HG03097 (cell line): Measurements from ENCODE around the gene SLC48A1.

ENCODE experiments used
- ATAC-seq: cut with Tn5 transposase; IDR thresholded peaks from one replicate; pipeline ENCODE4 v1.9.1; 2021; ENCODE audit not compliant: unreplicated experiment, low FRiP score

SLC48A1 gene

DNA sequence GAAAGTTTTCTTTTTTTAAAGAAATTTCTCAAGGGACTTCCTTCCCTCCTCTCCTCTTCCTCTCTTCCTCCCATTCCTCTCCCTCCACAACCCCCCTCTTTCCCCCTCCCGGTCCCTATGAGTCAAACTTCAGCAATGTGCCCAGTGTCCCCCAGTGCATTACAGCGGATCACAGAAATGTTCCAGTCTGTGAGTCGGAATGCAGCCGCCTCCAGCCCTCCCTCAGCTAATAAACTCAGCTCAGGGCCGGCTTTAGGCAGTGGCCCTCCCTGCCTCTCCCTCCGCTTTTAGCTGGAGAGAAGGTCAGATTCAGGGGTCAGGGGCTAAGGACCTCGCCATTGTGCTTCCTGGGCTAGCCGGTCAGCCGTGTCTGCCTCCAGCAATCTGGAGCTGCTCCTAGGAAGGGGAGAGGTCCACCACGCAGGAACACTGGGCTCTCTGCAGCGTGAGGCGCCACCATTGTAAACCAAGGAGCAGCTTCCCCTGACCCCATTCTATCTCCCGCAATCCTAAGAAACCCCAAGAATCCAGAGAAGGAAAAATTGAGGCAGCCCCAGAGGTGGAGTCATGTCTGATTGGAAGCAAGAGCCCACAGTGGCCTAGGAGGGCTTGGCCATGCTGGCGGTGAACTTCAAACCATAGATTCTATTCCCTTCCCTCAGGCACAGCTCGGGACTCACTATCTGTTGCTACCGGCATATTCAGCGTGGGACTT, 47.8 kb downstream of the SLC48A1 start:
- ATAC-seq, result no peak

DNA sequence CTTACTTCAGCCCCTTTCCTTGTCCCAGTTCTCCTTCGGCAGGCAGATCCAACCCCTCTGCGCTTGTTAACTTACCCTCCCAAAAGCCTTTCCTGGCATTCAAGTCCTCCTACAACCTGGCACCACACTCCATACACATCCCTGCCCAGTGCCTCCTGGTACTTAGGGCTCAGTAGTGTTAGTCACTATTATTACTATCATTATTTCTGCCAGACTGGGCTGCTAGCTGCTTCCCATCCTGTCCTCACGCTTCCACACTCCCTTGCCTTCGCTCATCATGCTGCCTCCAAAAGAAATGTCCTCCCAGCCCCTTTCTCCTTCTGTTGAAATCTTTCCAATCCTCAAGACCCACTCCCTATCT, 48.3 kb downstream of the SLC48A1 start:
- no peak for ATAC-seq

DNA sequence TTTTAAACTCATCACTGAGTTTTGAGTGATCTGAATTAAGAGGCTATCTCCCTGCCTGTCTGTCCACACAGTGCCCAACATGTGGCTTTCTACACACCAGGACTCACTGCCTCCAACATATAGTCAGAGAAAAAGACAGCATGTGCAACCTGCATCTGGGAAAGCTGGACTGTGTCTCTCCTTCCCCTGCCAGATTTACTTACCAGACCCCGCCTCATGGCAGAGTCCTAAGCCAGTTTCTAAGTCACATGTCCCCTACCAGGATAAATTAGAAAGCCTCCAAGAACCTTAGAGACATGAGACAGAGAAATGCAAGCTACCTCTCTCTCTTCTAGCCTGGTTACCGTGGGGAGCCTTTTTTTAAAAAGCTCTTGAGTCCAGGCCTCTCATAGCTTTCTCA, 49.4 kb downstream of the SLC48A1 start:
- no peak for ATAC-seq

DNA sequence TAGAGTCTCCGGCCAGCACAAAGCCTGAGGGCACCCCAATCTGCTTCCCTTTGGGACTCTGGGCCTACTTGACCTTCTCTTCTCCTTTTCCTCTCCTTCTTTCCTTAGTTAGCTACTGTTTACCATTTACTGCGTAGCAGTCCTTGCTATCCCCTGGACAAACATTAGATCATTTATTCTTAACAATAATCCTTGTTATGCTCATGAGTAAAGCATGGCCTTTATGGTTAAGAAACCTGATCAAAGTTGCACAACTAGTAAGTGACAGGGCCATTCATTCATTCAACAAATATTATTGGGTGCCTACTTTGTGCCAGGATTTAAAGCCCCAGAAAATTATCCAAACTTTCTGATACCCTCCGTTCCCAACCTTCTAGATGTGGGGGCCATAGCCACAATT, 49.8 kb downstream of the SLC48A1 start:
- ATAC-seq, result no peak

DNA sequence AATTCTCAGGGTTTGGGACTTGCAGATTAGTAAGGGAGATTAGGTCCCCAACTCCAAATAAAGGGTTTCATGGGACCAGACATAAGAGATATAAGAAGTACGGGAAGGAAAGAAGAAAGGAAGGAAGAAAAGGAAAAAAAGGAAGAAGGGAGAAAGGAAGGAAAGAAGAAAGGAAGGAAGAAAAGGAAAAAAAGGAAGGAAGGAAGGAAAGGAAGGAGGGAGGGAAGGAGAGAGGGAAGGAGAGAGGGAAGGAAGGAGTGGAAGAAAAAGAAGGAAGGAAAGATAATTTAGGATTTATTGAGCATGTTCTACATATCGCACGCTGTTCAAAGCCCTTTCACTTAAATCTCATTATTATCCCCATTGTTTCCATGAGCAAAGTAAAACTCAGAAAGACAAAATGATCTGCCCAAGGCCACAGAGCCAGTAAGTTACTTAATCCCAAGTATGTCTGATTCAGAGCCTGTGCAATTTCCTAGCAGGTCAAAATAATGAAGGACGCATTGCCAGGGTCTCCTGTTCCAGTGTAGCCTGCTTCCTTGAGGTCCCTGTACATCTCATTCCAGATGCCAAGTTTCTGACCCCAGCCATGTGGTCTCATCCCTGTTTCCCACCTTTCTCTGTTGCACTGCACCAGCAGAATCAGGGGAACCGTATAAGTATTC, 50.5 kb downstream of the SLC48A1 start:
- no peak for ATAC-seq

- no peak for ATAC-seq
Observed at GRCh38 chr12:47824198-47824597, 51.2 kb downstream of the SLC48A1 start.

- no peak for ATAC-seq
Observed at GRCh38 chr12:47824635-47825034, 51.6 kb downstream of the SLC48A1 start.

- no peak for ATAC-seq
Observed at GRCh38 chr12:47825173-47825639, 52.2 kb downstream of the SLC48A1 start.

- no peak for ATAC-seq
Observed at GRCh38 chr12:47828008-47828975, 55.3 kb downstream of the SLC48A1 start.

GRCh38 chr12:47828976-47829482, 56.0 kb downstream of the SLC48A1 start:
- no peak for ATAC-seq

DNA sequence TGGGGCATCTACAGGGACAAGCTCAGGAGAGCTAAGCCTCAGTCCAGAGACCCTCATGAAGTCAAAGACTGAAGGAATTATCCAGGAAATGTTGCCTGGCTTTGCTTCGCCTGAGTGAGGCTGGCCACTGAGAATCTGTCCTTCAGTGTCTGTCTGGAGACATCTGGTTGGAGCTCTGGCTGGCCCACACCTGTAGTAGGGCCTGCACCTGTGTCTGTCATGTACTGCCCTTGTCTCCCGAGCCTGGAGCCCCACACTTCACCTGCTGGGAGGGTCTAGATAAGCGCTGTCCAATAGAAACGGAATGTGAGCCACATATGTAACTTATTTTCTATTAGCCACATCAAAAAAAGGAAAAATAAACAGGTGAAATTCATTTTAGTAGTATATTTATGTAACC, 56.5 kb downstream of the SLC48A1 start:
- ATAC-seq, result no peak
